Inflammatory macrophage treated with lipopolysaccharide for 1 hour (primary cell): ENCODE data around the gene DARS1.
"Not testable (repeated sequence)": the region's sequence is repeated elsewhere in the genome, so short reads cannot be mapped to it uniquely, and the experiment has no call there.

Experiments
- DNase-seq, 2 donors: peaks; one replicate each; pipeline ENCODE4 v3.0.0-alpha.2; 2020 to 2022

The DARS1 gene

GRCh38 chr2:135936524-135936923, 48.9 kb downstream of the DARS1 start:
- DNase-seq = no peak

DNA sequence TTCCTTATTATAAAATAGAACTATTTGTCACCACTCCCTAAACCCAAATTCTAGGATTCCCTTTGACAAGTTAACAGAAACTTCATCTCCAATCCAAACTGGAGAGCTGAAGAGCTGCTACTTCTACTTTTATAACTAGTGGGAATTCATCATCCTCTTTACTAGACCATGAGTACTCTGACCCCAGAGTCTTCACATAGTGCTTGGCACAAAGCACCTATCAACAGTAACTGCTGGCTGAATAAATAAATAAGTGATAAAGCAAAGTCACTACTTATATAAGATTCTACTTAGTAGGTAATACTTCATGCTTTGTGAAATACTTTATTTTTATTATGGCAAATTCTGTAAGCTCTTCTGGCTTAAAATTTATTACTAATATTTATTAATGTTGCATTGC, 49.5 kb downstream of the DARS1 start:
- no peak for DNase-seq

GRCh38 chr2:135931776-135932443, 53.5 kb downstream of the DARS1 start:
- peak; percentile 57 to 67 for DNase-seq

GRCh38 chr2:135926605-135927004, 58.8 kb downstream of the DARS1 start:
- no peak for DNase-seq

DNA sequence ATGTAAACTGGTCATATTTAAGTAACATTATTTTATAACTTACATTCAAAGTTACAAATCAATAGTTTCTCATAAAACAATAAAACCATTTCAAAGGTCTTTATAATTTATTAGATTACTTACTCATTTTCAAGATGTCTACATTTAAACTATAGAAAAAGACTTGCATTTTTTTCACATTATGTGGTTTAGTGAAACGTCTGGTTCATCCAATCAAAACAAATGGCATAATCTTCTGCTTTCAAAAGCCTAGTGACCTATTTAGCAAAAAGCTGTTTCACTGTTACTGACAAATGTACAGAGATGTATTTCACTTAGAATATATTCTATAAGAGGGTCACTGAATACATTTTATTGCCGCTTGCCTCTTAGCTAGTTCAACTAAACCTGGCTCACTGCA, 59.9 kb downstream of the DARS1 start:
- no peak for DNase-seq

GRCh38 chr2:135916207-135916606, 69.2 kb downstream of the DARS1 start:
- peak; percentile 8 to 82 for DNase-seq

DNA sequence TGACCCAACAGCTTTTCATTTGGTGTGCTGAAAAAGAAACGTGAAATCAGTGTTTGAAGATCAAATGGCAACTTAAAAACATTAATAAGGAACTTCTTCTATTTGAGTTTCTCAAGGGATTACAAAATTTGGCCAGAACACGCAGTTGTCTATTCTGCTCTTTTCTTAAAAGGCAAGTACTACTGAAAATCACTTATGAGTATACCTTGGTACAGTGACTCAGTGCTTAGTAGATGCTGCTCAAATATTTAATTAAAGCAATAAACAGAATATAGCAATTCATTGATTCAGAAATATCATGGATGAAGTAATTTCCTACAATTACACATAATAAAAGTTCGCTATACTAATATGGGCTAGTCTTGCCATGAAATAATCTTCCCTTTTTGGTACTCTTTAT, 70.9 kb downstream of the DARS1 start:
- no peak for DNase-seq

DNA sequence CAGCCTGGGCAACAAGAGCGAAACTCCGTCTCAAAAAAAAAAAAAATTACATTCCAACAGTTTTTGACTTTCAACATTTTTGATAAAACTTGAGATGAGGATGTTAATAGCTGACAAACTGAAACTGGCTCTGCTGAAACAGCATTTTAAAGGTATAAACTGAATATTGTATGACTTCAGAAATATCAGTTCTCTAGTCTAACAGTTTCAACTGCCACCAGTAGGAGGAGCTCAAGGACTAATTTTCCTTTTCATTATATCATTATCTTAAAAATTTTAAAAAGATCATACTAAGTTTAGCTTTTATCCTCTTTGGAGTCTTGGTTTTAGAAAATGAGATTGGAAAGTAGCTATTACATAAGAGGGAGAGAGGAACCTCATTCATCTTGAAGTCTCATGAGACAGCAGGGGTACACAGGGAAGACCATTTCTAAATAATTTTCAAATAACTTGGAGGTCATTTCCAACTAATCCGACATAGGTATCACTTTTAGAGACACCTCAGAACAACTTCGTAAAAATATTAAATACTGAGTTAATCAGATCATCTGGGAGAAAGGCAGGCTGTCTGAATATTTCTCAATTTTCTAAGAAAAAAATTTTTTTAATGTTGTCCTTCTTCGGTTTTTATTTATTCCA, 71.6 kb downstream of the DARS1 start:
- DNase-seq = peak; percentile 38 to 91

- no peak for DNase-seq
These were observed 75.5 kb downstream of the DARS1 start for GRCh38 chr2:135909976-135910375.

- no peak for DNase-seq
These were observed 79.7 kb downstream of the DARS1 start for GRCh38 chr2:135905679-135906078.

DNA sequence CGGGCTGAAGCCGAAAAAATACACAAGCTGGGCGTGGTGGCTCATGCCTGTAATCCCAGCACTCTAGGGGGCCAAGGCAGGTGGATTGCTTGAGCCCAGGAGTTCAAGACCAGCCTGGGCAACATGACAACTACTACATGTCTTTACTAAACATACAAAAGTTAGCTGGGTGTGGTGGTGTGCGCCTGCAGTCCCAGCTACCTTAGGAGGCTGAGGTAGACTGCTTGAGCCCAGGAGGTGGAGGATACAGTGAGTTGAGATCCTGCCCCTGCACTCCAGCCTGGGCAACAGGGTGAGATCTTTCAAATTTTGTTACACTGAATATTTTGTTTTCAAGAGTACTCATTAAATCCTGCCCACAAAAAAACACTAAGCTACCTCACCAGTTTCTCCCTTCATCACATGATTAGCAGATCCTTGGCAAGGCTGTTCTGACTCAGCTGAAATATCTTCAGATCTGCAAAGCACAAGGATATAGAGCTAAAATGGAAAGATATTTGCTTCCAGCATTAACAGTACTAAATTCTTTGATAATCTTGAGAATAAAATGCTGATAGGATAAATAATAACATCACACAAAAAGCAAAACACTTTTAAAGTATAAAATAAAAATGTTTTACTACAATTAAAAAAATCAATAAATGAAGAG, 81.0 kb downstream of the DARS1 start:
- DNase-seq = peak in 1 of 2 donors; percentile 8

DNA sequence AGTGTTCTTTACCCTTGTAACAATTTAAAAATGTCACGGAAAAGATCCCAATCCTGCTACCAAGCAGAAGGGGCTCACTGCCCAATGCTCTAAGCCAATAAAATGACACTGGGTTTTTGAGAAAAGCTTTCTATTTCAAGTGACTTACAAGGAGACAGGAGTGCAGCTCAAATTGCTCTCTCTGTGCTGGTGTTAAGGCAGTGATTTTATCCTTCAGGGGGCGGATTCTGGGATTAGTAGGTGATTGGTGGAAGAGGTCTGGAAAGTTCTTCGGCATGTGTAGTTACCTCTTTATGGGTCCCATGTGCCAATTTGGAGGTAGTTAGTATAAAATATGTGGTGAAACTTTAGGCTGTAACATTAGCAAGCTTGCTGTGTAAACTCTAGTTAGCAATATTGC, 81.8 kb downstream of the DARS1 start:
- no peak for DNase-seq

DNA sequence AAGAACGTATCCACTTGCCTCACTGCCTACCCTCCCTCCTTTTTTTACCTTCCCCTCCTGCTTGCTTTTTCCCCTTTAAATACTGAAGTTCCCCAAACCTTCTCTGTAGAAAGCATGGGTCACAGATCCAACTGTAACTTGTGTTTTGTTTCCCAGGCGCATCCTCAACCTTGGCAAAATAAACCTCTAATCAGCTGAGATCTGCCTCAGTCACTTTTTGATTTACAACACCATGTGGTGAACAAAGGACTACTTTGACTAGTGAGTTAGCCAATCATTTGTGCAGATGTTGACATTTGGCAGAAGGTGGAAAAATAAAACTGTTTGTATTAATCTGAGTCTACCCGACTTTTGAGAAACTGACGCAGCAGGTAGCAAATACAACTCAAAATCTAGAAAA, 85.9 kb downstream of the DARS1 start:
- no peak for DNase-seq

GRCh38 chr2:135898234-135898786, 87.1 kb downstream of the DARS1 start:
- DNase-seq = no peak

- no peak for DNase-seq
These were observed 90.5 kb downstream of the DARS1 start for GRCh38 chr2:135894930-135895329.

DNA sequence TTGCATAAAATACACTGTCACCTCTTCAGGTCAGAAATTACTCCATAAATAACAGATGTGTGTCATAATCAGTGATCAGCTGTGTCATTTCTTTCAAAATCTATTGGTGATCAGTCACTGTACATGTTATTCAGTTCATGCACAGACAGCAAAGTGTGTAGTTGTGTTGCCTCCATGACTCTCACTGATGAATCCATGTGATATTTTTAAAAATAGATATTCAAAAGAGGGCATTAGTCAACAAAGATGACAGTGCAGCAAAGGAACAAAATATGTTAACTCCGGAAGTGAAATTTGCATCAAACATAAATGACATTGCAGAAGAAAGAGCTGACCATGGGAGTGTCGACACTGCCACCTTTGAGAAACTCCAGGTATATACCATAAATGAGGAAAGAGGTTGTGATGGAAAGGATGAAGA, 92.0 kb downstream of the DARS1 start:
- DNase-seq = peak; percentile 48 to 76

GRCh38 chr2:135890835-135891234, 94.6 kb downstream of the DARS1 start:
- DNase-seq = peak; percentile 43 to 49

DNA sequence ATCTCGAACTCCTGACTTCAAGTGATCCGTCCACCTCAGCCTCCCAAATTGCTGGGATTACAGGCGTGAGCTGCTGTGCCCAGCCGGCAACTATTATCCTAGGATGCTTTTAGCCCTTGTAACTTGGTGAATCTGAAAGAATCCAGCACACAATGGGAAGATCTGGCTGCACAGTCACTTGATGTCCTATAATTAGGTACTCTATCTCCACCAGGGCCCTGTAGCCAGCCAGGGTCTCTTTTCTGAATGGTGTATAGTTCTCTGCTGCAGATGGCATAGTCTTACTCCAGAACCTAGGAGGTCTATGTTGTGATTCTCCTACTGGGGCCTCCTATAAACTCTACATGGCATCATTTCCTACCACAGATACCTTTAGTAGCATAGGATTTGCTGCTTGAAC, 95.3 kb downstream of the DARS1 start:
- DNase-seq = no peak

GRCh38 chr2:135888587-135888986, 96.8 kb downstream of the DARS1 start:
- DNase-seq = not testable (repeated sequence)

DNA sequence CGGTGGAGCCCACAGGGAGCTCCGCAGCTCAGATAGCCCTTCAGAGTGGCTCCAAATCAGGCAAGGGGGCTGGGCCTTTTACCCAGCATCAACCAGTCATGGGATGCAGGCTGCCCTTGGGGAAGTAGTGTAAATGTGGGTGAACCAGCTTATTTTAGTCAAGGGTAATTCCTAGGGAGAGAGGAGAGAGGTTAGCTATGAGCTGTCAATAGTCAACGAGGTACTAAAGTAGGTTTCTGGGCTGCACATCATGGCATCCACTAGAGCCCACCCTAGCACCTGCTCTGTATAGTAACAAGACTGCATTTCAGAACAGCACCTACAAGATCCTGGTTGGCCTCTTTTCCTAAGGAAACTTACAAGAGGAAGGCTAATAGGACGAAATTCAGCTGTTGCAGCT, 99.7 kb downstream of the DARS1 start:
- peak in 1 of 2 donors; percentile 36 for DNase-seq

GRCh38 chr2:135882415-135882814, 103.0 kb downstream of the DARS1 start:
- no peak for DNase-seq

DNA sequence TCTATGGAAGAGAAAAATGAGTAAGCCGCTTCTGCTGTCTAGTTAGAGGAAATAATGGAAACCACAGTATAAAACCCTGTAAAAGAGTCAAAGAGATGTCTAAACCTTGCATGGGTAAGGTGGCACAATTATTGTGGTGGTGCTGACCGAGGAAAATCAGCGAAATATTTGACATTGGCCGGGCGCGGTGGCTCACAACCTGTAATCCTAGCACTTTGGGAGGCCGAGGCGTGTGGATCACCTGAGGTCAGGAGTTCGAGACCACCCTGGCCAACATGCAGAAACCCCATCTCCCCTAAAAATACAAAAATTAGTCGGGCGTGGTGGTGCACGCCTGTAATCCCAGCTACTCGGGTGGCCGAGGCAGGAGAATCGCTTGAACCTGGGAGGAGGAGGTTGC, 108.7 kb downstream of the DARS1 start:
- not testable (repeated sequence) for DNase-seq

GRCh38 chr2:135876066-135876711, 109.2 kb downstream of the DARS1 start, which contains the start of gene MCM6:
MCM6 (minus strand) TSS chr2:135876443; CDS start chr2:135876365, 78 bp downstream.
- peak; percentile 99 for DNase-seq
